ENCODE measurements around the gene PEX1. TPM values are rescaled to one million over a fixed set of nuclear protein-coding genes. Genes with fewer than 3 reads are reported as not detected.
"Not testable (repeated sequence)": the region's sequence is repeated elsewhere in the genome, so short reads cannot be mapped to it uniquely, and the experiment has no call there.

PEX1 gene
- total RNA-seq, 2 experiments from 2014 or later = 16.6 to 16.9 TPM

- DNase-seq; intact Hi-C loops (cut with micrococcal nuclease); H3K4me1 Mint-ChIP-seq (ENCODE audit: low read depth); H3K4me3 Mint-ChIP-seq; CTCF ChIA-PET; POLR2A ChIA-PET; ATAC-seq; H3K9me3 Mint-ChIP-seq; H3K27ac Mint-ChIP-seq; H3K27me3 Mint-ChIP-seq; H3K36me3 Mint-ChIP-seq (ENCODE audit: low read depth): not testable (repeated sequence)
These were observed 54.3 kb downstream of the PEX1 start for GRCh38 chr7:92473989-92474388.

- H3K9me3 Mint-ChIP-seq; H3K4me3 Mint-ChIP-seq; H3K27ac Mint-ChIP-seq; ATAC-seq; POLR2A ChIA-PET; DNase-seq; H3K27me3 Mint-ChIP-seq; H3K4me1 Mint-ChIP-seq (ENCODE audit: low read depth); intact Hi-C loops (cut with micrococcal nuclease): not testable (repeated sequence)
- CTCF ChIA-PET = interaction anchor here (0.9 kb wide), 1 partner anchor 10 kb away, joined by 3 read pairs; no protein-coding TSS in a partner anchor
- H3K36me3 Mint-ChIP-seq (ENCODE audit: low read depth) = peaks cover 10% of the 10 kb centered on the region
These were observed 59.7 kb downstream of the PEX1 start for GRCh38 chr7:92468589-92468988.

- H3K4me1 Mint-ChIP-seq (ENCODE audit: low read depth) = no peaks in the 10 kb centered on the region
- peaks cover 8% of the 10 kb centered on the region for H3K9me3 Mint-ChIP-seq
- no peaks in the 10 kb centered on the region for H3K27me3 Mint-ChIP-seq
- ChIA-PET CTCF (no interaction called here), POLR2A (no interaction called here)
- no peak overlapping the region for H3K4me3 Mint-ChIP-seq
- intact Hi-C loops (cut with micrococcal nuclease) = no loop called here
- ATAC-seq (no peak), DNase-seq (no peak)
- H3K36me3 Mint-ChIP-seq (ENCODE audit: low read depth) = peaks cover 10% of the 10 kb centered on the region
- no peak for TF ChIP-seq CTCF (IDR thresholded peaks at IDR 0.05)
- no peak overlapping the region for H3K27ac Mint-ChIP-seq
These were observed 61.6 kb downstream of the PEX1 start for GRCh38 chr7:92466682-92467081.

GRCh38 chr7:92464515-92464914 lies 63.8 kb downstream of the PEX1 start:
- Mint-ChIP-seq H3K36me3 (ENCODE audit: low read depth) (peaks cover 10% of the 10 kb centered on the region), H3K4me3 (no peak overlapping the region), H3K27me3 (no peaks in the 10 kb centered on the region), H3K4me1 (ENCODE audit: low read depth) (no peaks in the 10 kb centered on the region), H3K9me3 (peaks cover 8% of the 10 kb centered on the region), H3K27ac (no peak overlapping the region)
- ChIA-PET POLR2A (no interaction called here), CTCF (interaction anchor here (1.3 to 1.4 kb wide), 2 partner anchors 41 to 331 kb away, joined by 3 to 5 read pairs; no protein-coding TSS in a partner anchor)
- intact Hi-C loops (cut with micrococcal nuclease) = loop anchor here (5.0 kb wide), 1 partner anchor 42 kb away; no protein-coding TSS in a partner anchor
- ATAC-seq (no peak), DNase-seq (no peak)
- no peak for TF ChIP-seq CTCF (IDR thresholded peaks at IDR 0.05)

GRCh38 chr7:92462560-92462959 lies 65.8 kb downstream of the PEX1 start:
- Mint-ChIP-seq H3K27me3 (no peaks in the 10 kb centered on the region), H3K36me3 (ENCODE audit: low read depth) (peaks cover 3% of the 10 kb centered on the region), H3K4me1 (ENCODE audit: low read depth) (no peaks in the 10 kb centered on the region), H3K4me3 (no peak overlapping the region), H3K9me3 (no peaks in the 10 kb centered on the region), H3K27ac (no peak overlapping the region)
- ChIA-PET POLR2A (no interaction called here), CTCF (interaction anchor here (1.0 kb wide), 1 partner anchor 152 kb away, joined by 3 read pairs; no protein-coding TSS in a partner anchor)
- ATAC-seq = no peak
- DNase-seq = no peak
- intact Hi-C loops (cut with micrococcal nuclease) = loop anchor here (5.0 kb wide), 1 partner anchor 40 kb away; no protein-coding TSS in a partner anchor
- TF ChIP-seq CTCF (IDR thresholded peaks at IDR 0.05) = no peak
